ENCODE results near the gene METTL2A.

DNA sequence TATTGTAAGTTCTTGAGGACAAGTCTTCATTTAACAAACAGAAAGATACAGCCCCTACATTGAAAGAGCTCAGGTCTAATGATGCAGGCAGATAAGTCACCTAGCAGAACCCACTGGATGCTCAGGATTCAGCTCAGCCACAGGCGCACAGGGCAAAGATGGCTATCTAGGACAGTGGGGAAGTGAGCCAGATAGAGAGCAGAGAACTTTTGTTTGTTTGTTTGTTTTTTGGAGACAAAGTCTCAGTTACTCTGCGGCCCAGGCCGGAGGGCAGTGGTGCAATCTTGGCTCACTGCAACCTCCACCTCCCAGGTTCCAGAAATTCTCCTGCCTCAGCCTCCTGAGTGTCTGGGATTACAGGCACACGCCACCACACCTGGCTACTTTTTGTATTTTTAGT is 20.4 kb downstream of the METTL2A start:
- TF ChIP-seq, protein P1, sequence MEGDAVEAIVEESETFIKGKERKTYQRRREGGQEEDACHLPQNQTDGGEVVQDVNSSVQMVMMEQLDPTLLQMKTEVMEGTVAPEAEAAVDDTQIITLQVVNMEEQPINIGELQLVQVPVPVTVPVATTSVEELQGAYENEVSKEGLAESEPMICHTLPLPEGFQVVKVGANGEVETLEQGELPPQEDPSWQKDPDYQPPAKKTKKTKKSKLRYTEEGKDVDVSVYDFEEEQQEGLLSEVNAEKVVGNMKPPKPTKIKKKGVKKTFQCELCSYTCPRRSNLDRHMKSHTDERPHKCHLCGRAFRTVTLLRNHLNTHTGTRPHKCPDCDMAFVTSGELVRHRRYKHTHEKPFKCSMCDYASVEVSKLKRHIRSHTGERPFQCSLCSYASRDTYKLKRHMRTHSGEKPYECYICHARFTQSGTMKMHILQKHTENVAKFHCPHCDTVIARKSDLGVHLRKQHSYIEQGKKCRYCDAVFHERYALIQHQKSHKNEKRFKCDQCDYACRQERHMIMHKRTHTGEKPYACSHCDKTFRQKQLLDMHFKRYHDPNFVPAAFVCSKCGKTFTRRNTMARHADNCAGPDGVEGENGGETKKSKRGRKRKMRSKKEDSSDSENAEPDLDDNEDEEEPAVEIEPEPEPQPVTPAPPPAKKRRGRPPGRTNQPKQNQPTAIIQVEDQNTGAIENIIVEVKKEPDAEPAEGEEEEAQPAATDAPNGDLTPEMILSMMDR (IDR thresholded peaks at IDR 0.05 in 4 of 5, conservative IDR thresholded peaks at IDR 0.05 in 1 of 5) = no peak
- TF ChIP-seq POLR2A (IDR thresholded peaks at IDR 0.05) = no peak

All from gastrocnemius medialis (tissue), 4 donors.